Caco-2 (cell line): ENCODE data around the gene GRIN2A. TPM values are rescaled to one million over a fixed set of nuclear protein-coding genes. Genes with fewer than 3 reads are reported as not detected.

Experiments used
- BruUV-seq: library from RNA; stranded (reverse); fragments of 400-500 nt; replicated peaks from 2 replicates; lab custom pipeline; 2021; lab: Mats Ljungman, UMichigan
- CTCF ChIA-PET: fragments of 300-600 bp; sonication (Branson Sonifier 250); formaldehyde crosslinking; loops from one replicate; lab custom pipeline; 2022; ENCODE audit warnings: antibody characterized with exemption; lab: Charles Lee
- POLR2A ChIA-PET: fragments of 300-600 bp; sonication (Branson Sonifier 250); formaldehyde crosslinking; loops from one replicate; lab custom pipeline; 2022; ENCODE audit warnings: antibody characterized with exemption; lab: Charles Lee
- DNase-seq, 2 experiments: peaks; one replicate each; pipeline versions ENCODE4 v3.0.0 to v3.0.0-alpha.2; 2020 to 2022
- H3K27me3 ChIP-seq: replicated peaks from 2 replicates; pipeline ENCODE4 v1.6.0; 2011; ENCODE audit warnings: low read length; ENCODE audit not compliant: control insufficient read depth, insufficient read depth
- H3K36me3 ChIP-seq: 2 replicates; pipeline ENCODE4 v1.5.1; 2011; ENCODE audit warnings: low read length; ENCODE audit not compliant: control insufficient read depth, insufficient read depth
- H3K4me1 ChIP-seq: fragments of 250-450 bp; sonication (Bioruptor Pico); 2 replicates; pipeline ENCODE4 v1.5.1; 2020; ENCODE audit warnings: mild to moderate bottlenecking
- H3K4me3 ChIP-seq: 2 replicates; pipeline ENCODE4 v1.5.1; 2011; ENCODE audit warnings: low read depth, mild to moderate bottlenecking, control low read depth, low read length
- H3K9me3 ChIP-seq: fragments of 250-450 bp; sonication (Bioruptor Pico); 2 replicates; pipeline ENCODE4 v1.5.1; 2020; ENCODE audit warnings: mild to moderate bottlenecking, moderate library complexity
- H3K27ac Mint-ChIP-seq: one replicate; pipeline ENCODE4 v1.8.0; 2022; ENCODE audit warnings: mixed read lengths; ENCODE audit not compliant: unreplicated experiment
- H3K27me3 Mint-ChIP-seq: one replicate; pipeline ENCODE4 v1.8.0; 2022; ENCODE audit warnings: mixed read lengths; ENCODE audit not compliant: insufficient read depth, unreplicated experiment
- H3K36me3 Mint-ChIP-seq: one replicate; pipeline ENCODE4 v1.8.0; 2022; ENCODE audit warnings: mild to moderate bottlenecking, mixed read lengths; ENCODE audit not compliant: insufficient read depth, unreplicated experiment
- H3K4me1 Mint-ChIP-seq: one replicate; pipeline ENCODE4 v1.8.0; 2022; ENCODE audit warnings: low read depth, mixed read lengths; ENCODE audit not compliant: unreplicated experiment
- H3K4me3 Mint-ChIP-seq: one replicate; pipeline ENCODE4 v1.8.0; 2022; ENCODE audit warnings: mild to moderate bottlenecking, moderate library complexity, mixed read lengths; ENCODE audit not compliant: unreplicated experiment
- H3K9me3 Mint-ChIP-seq: one replicate; pipeline ENCODE4 v1.8.0; 2022; ENCODE audit warnings: mixed read lengths; ENCODE audit not compliant: unreplicated experiment
- CTCF ChIP-seq, 2 experiments: fragments of 200-600 bp in 1 of 2; IDR thresholded peaks; 1 replicate in 1 of 2; 2 replicates in 1 of 2; pipeline versions ENCODE4 v1.5.1 to v1.8.0; 2011 to 2022; ENCODE audit warnings: antibody characterized with exemption in 1 of 2, control low read depth in 1 of 2, inconsistent platforms in 1 of 2, low read depth in 1 of 2, low read length in 1 of 2, mild to moderate bottlenecking in 1 of 2, moderate library complexity in 1 of 2; ENCODE audit not compliant: insufficient read depth in 1 of 2, severe bottlenecking in 1 of 2, unreplicated experiment in 1 of 2
- intact Hi-C: fragments of 100-400 bp; cut with micrococcal nuclease; formaldehyde crosslinking; loops from one replicate; pipeline ENCODE4 v1.10.0; 2022; ENCODE audit not compliant: unreplicated experiment
- total RNA-seq: library from RNA; stranded (reverse); gene quantifications from 2 replicates; pipeline ENCODE4 v1.2.3, GENCODE V29; 2022

Gene GRIN2A
- total RNA-seq, 1 experiment from 2014 or later: 0.54 TPM

- H3K27ac Mint-ChIP-seq: no peak overlapping the region
- H3K9me3 Mint-ChIP-seq: no peaks in the 10 kb centered on the region
- H3K27me3 Mint-ChIP-seq: peaks cover 10% of the 10 kb centered on the region
- H3K4me3 ChIP-seq: no peak overlapping the region
- H3K27me3 ChIP-seq: no peaks in the 10 kb centered on the region
- intact Hi-C loops: no loop called here
- H3K4me1 Mint-ChIP-seq: no peaks in the 10 kb centered on the region
- H3K9me3 ChIP-seq: no peaks in the 10 kb centered on the region
- H3K4me3 Mint-ChIP-seq: no peak overlapping the region
- no peaks in the 10 kb centered on the region for H3K36me3 ChIP-seq
- DNase-seq: no peak
- ChIA-PET POLR2A (no interaction called here), CTCF (no interaction called here)
- no peaks in the 10 kb centered on the region for H3K4me1 ChIP-seq
- no TSS peak for BruUV-seq
- no peaks in the 10 kb centered on the region for H3K36me3 Mint-ChIP-seq
- TF ChIP-seq CTCF (IDR thresholded peaks at IDR 0.05; ENCODE audit: insufficient read depth in 1 of 2, low read depth in 1 of 2, low read length in 1 of 2, severe bottlenecking in 1 of 2, unreplicated experiment in 1 of 2): no peak
Observed at GRCh38 chr16:9874219-9874618, 308.0 kb downstream of the GRIN2A start.

- H3K4me1 ChIP-seq: no peaks in the 10 kb centered on the region
- no TSS peak for BruUV-seq
- Mint-ChIP-seq H3K36me3 (no peaks in the 10 kb centered on the region), H3K27ac (no peak overlapping the region), H3K4me1 (no peaks in the 10 kb centered on the region), H3K4me3 (no peak overlapping the region), H3K27me3 (peaks cover 7% of the 10 kb centered on the region), H3K9me3 (no peaks in the 10 kb centered on the region)
- no peak for TF ChIP-seq CTCF (IDR thresholded peaks at IDR 0.05; ENCODE audit: insufficient read depth in 1 of 2, low read depth in 1 of 2, low read length in 1 of 2, severe bottlenecking in 1 of 2, unreplicated experiment in 1 of 2)
- no peaks in the 10 kb centered on the region for H3K9me3 ChIP-seq
- H3K4me3 ChIP-seq: no peak overlapping the region
- no peaks in the 10 kb centered on the region; the same call in 1 of the 2 replicates for H3K27me3 ChIP-seq
- no peaks in the 10 kb centered on the region for H3K36me3 ChIP-seq
- intact Hi-C loops: no loop called here
- DNase-seq: no peak
- POLR2A ChIA-PET: no interaction called here
- CTCF ChIA-PET: no interaction called here
Observed at GRCh38 chr16:9870962-9871361, 311.3 kb downstream of the GRIN2A start.

- H3K9me3 Mint-ChIP-seq: no peaks in the 10 kb centered on the region
- no peaks in the 10 kb centered on the region for H3K4me1 ChIP-seq
- no peaks in the 10 kb centered on the region; the same call in 1 of the 2 replicates for H3K27me3 ChIP-seq
- H3K9me3 ChIP-seq: no peaks in the 10 kb centered on the region
- intact Hi-C loops: no loop called here
- H3K36me3 ChIP-seq: no peaks in the 10 kb centered on the region
- no peaks in the 10 kb centered on the region for H3K4me1 Mint-ChIP-seq
- no peaks in the 10 kb centered on the region for H3K36me3 Mint-ChIP-seq
- H3K4me3 Mint-ChIP-seq: no peak overlapping the region
- BruUV-seq: no TSS peak
- no peak overlapping the region for H3K27ac Mint-ChIP-seq
- no peak for TF ChIP-seq CTCF (IDR thresholded peaks at IDR 0.05; ENCODE audit: insufficient read depth in 1 of 2, low read depth in 1 of 2, low read length in 1 of 2, severe bottlenecking in 1 of 2, unreplicated experiment in 1 of 2)
- H3K4me3 ChIP-seq: no peak overlapping the region
- no peak for DNase-seq
- POLR2A ChIA-PET: no interaction called here
- CTCF ChIA-PET: no interaction called here
- H3K27me3 Mint-ChIP-seq: peaks cover 7% of the 10 kb centered on the region
Observed at GRCh38 chr16:9869776-9870175, 312.5 kb downstream of the GRIN2A start.
